Activated naive CD4-positive, alpha-beta T cell treated with anti-CD3 and anti-CD28 coated beads for 36 hours (primary cell): Measurements from ENCODE around the gene ITGA6. TPM values are rescaled to one million over a fixed set of nuclear protein-coding genes. Genes with fewer than 3 reads are reported as not detected.

ENCODE experiments used
- total RNA-seq, 2 experiments: library from RNA; stranded (reverse); gene quantifications; one replicate each; pipeline ENCODE4 v1.2.3, GENCODE V29; 2021

Gene ITGA6
- total RNA-seq, 2 experiments from 2014 or later = 16.5 to 16.8 TPM

Other genes starting within 250 kb of the ITGA6 start
- 10 to 100 TPM; 31.9 to 35.3 TPM for gene PDK1, start 128.5 kb downstream of the ITGA6 start, total RNA-seq